ENCODE data around the gene TPRKB.

Gene TPRKB

GRCh38 chr2:73714091-73714490 lies 23.1 kb downstream of the TPRKB start:
- Histone ChIP-seq H3K4me1 (ENCODE audit: low read depth, poor library complexity, severe bottlenecking) (no peaks in the 10 kb centered on the region), H4K20me1 (ENCODE audit: insufficient read depth) (no peaks in the 10 kb centered on the region), H3K27ac (no peak overlapping the region), H3K4me3 (IDR thresholded peaks at IDR 0.05; ENCODE audit: insufficient read depth, low read depth, low read length) (no peak overlapping the region), H2AFZ (ENCODE audit: low read depth) (no peak overlapping the region), H3K79me2 (ENCODE audit: insufficient read depth, low read depth) (no peaks in the 10 kb centered on the region), H3K27me3 (ENCODE audit: insufficient read depth, low read depth) (no peaks in the 10 kb centered on the region), H3K36me3 (ENCODE audit: insufficient read depth) (no peaks in the 10 kb centered on the region), H3K9ac (no peak overlapping the region), H3K4me2 (no peak overlapping the region)
- no peak for TF ChIP-seq CTCF (conservative IDR thresholded peaks at IDR 0.05; ENCODE audit: low read depth, low read length)

- no peaks in the 10 kb centered on the region for H3K79me2 ChIP-seq (ENCODE audit: insufficient read depth, low read depth)
- no peak overlapping the region for H3K4me2 ChIP-seq
- H2AFZ ChIP-seq (ENCODE audit: low read depth) = no peak overlapping the region
- no peak overlapping the region for H3K27ac ChIP-seq
- H3K4me3 ChIP-seq (IDR thresholded peaks at IDR 0.05; ENCODE audit: insufficient read depth, low read depth, low read length) = no peak overlapping the region
- no peaks in the 10 kb centered on the region for H3K4me1 ChIP-seq (ENCODE audit: low read depth, poor library complexity, severe bottlenecking)
- H4K20me1 ChIP-seq (ENCODE audit: insufficient read depth) = no peaks in the 10 kb centered on the region
- no peaks in the 10 kb centered on the region for H3K36me3 ChIP-seq (ENCODE audit: insufficient read depth)
- no peaks in the 10 kb centered on the region for H3K27me3 ChIP-seq (ENCODE audit: insufficient read depth, low read depth)
- no peak for TF ChIP-seq CTCF (conservative IDR thresholded peaks at IDR 0.05; ENCODE audit: low read depth, low read length)
- H3K9ac ChIP-seq = no peak overlapping the region
Measured at GRCh38 chr2:73708527-73708926, 28.6 kb downstream of the TPRKB start.

GRCh38 chr2:73707636-73708035 lies 29.5 kb downstream of the TPRKB start:
- no peaks in the 10 kb centered on the region for H3K36me3 ChIP-seq (ENCODE audit: insufficient read depth)
- H4K20me1 ChIP-seq (ENCODE audit: insufficient read depth) = no peaks in the 10 kb centered on the region
- no peaks in the 10 kb centered on the region for H3K79me2 ChIP-seq (ENCODE audit: insufficient read depth, low read depth)
- no peak overlapping the region for H3K4me2 ChIP-seq
- no peak for TF ChIP-seq CTCF (conservative IDR thresholded peaks at IDR 0.05; ENCODE audit: low read depth, low read length)
- H3K4me3 ChIP-seq (IDR thresholded peaks at IDR 0.05; ENCODE audit: insufficient read depth, low read depth, low read length) = no peak overlapping the region
- no peak overlapping the region for H2AFZ ChIP-seq (ENCODE audit: low read depth)
- no peak overlapping the region for H3K27ac ChIP-seq
- no peak overlapping the region for H3K9ac ChIP-seq
- no peaks in the 10 kb centered on the region for H3K4me1 ChIP-seq (ENCODE audit: low read depth, poor library complexity, severe bottlenecking)
- H3K27me3 ChIP-seq (ENCODE audit: insufficient read depth, low read depth) = no peaks in the 10 kb centered on the region

GRCh38 chr2:73707058-73707457 lies 30.1 kb downstream of the TPRKB start:
- Histone ChIP-seq H3K4me1 (ENCODE audit: low read depth, poor library complexity, severe bottlenecking) (no peaks in the 10 kb centered on the region), H3K27me3 (ENCODE audit: insufficient read depth, low read depth) (no peaks in the 10 kb centered on the region), H2AFZ (ENCODE audit: low read depth) (no peak overlapping the region), H3K36me3 (ENCODE audit: insufficient read depth) (no peaks in the 10 kb centered on the region), H3K9ac (no peak overlapping the region), H3K4me3 (IDR thresholded peaks at IDR 0.05; ENCODE audit: insufficient read depth, low read depth, low read length) (no peak overlapping the region), H3K79me2 (ENCODE audit: insufficient read depth, low read depth) (no peaks in the 10 kb centered on the region), H3K27ac (no peak overlapping the region), H3K4me2 (no peak overlapping the region), H4K20me1 (ENCODE audit: insufficient read depth) (no peaks in the 10 kb centered on the region)
- TF ChIP-seq CTCF (conservative IDR thresholded peaks at IDR 0.05; ENCODE audit: low read depth, low read length) = no peak

GRCh38 chr2:73705091-73705490 lies 32.1 kb downstream of the TPRKB start:
- Histone ChIP-seq H3K9ac (no peak overlapping the region), H3K79me2 (ENCODE audit: insufficient read depth, low read depth) (no peaks in the 10 kb centered on the region), H3K4me1 (ENCODE audit: low read depth, poor library complexity, severe bottlenecking) (no peaks in the 10 kb centered on the region), H3K27ac (no peak overlapping the region), H3K36me3 (ENCODE audit: insufficient read depth) (no peaks in the 10 kb centered on the region), H3K4me2 (no peak overlapping the region), H3K27me3 (ENCODE audit: insufficient read depth, low read depth) (no peaks in the 10 kb centered on the region), H4K20me1 (ENCODE audit: insufficient read depth) (no peaks in the 10 kb centered on the region), H3K4me3 (IDR thresholded peaks at IDR 0.05; ENCODE audit: insufficient read depth, low read depth, low read length) (no peak overlapping the region), H2AFZ (ENCODE audit: low read depth) (no peak overlapping the region)
- no peak for TF ChIP-seq CTCF (conservative IDR thresholded peaks at IDR 0.05; ENCODE audit: low read depth, low read length)

All from KMS-11 (cell line).